Measurements from ENCODE around the gene PIK3AP1.
"Not testable (repeated sequence)": the region's sequence is repeated elsewhere in the genome, so short reads cannot be mapped to it uniquely, and the experiment has no call there.

Gene PIK3AP1

GRCh38 chr10:96720422-96721206 is at the start of gene PIK3AP1:
Gene PIK3AP1 (minus strand): TSS chr10:96720514. CDS start chr10:96720394, 120 bp downstream.
- peak in 2 of 3 experiments; percentile 15 to 40 for DNase-seq (ENCODE audit: low read depth in 2 of 3, low spot score in 2 of 3)

- DNase-seq (ENCODE audit: low read depth in 2 of 3, low spot score in 2 of 3), result no peak
These were observed 47.8 kb upstream of the PIK3AP1 start for GRCh38 chr10:96768136-96768535.

GRCh38 chr10:96767611-96768010 is 47.3 kb upstream of the PIK3AP1 start:
- no peak for DNase-seq (ENCODE audit: low read depth in 2 of 3, low spot score in 2 of 3)

GRCh38 chr10:96765406-96766240 is 45.3 kb upstream of the PIK3AP1 start:
- DNase-seq (ENCODE audit: low read depth in 2 of 3, low spot score in 2 of 3), result peak in 2 of 3 experiments; percentile 38 to 48

GRCh38 chr10:96764425-96765060 is 44.2 kb upstream of the PIK3AP1 start:
- DNase-seq (ENCODE audit: low read depth in 2 of 3, low spot score in 2 of 3), result no peak

- no peak for DNase-seq (ENCODE audit: low read depth in 2 of 3, low spot score in 2 of 3)
These were observed 38.1 kb upstream of the PIK3AP1 start for GRCh38 chr10:96758423-96758822.

GRCh38 chr10:96756111-96756903 is 36.0 kb upstream of the PIK3AP1 start:
- no peak for DNase-seq (ENCODE audit: low read depth in 2 of 3, low spot score in 2 of 3)

- no peak for DNase-seq (ENCODE audit: low read depth in 2 of 3, low spot score in 2 of 3)
These were observed 33.6 kb upstream of the PIK3AP1 start for GRCh38 chr10:96753956-96754355.

- no peak for DNase-seq (ENCODE audit: low read depth in 2 of 3, low spot score in 2 of 3)
These were observed 32.1 kb upstream of the PIK3AP1 start for GRCh38 chr10:96752375-96752774.

- DNase-seq (ENCODE audit: low read depth in 2 of 3, low spot score in 2 of 3), result not testable (repeated sequence)
These were observed 30.0 kb upstream of the PIK3AP1 start for GRCh38 chr10:96750316-96750715.

- no peak for DNase-seq (ENCODE audit: low read depth in 2 of 3, low spot score in 2 of 3)
These were observed 27.6 kb upstream of the PIK3AP1 start for GRCh38 chr10:96747734-96748550.

- DNase-seq (ENCODE audit: low read depth in 2 of 3, low spot score in 2 of 3), result no peak
These were observed 26.2 kb upstream of the PIK3AP1 start for GRCh38 chr10:96746503-96746902.

- DNase-seq (ENCODE audit: low read depth in 2 of 3, low spot score in 2 of 3), result no peak
These were observed 25.6 kb upstream of the PIK3AP1 start for GRCh38 chr10:96745950-96746349.

GRCh38 chr10:96743988-96744585 is 23.8 kb upstream of the PIK3AP1 start:
- DNase-seq (ENCODE audit: low read depth in 2 of 3, low spot score in 2 of 3), result no peak

- DNase-seq (ENCODE audit: low read depth in 2 of 3, low spot score in 2 of 3), result not testable (repeated sequence)
These were observed 21.2 kb upstream of the PIK3AP1 start for GRCh38 chr10:96741557-96741956.

GRCh38 chr10:96740579-96741281 is 20.4 kb upstream of the PIK3AP1 start:
- no peak for DNase-seq (ENCODE audit: low read depth in 2 of 3, low spot score in 2 of 3)

- no peak for DNase-seq (ENCODE audit: low read depth in 2 of 3, low spot score in 2 of 3)
These were observed 19.8 kb upstream of the PIK3AP1 start for GRCh38 chr10:96740141-96740540.

- DNase-seq (ENCODE audit: low read depth in 2 of 3, low spot score in 2 of 3), result not testable (repeated sequence)
These were observed 17.1 kb upstream of the PIK3AP1 start for GRCh38 chr10:96737307-96737902.

GRCh38 chr10:96724621-96725020 is 4.3 kb upstream of the PIK3AP1 start:
- DNase-seq (ENCODE audit: low read depth in 2 of 3, low spot score in 2 of 3), result no peak

Measured in activated CD8-positive, alpha-beta memory T cell treated with anti-CD3 and anti-CD28 coated beads for 48 hours (primary cell).